ENCODE measurements around the gene VASN.
"Not testable (repeated sequence)": the region's sequence is repeated elsewhere in the genome, so short reads cannot be mapped to it uniquely, and the experiment has no call there.

VASN gene

DNA sequence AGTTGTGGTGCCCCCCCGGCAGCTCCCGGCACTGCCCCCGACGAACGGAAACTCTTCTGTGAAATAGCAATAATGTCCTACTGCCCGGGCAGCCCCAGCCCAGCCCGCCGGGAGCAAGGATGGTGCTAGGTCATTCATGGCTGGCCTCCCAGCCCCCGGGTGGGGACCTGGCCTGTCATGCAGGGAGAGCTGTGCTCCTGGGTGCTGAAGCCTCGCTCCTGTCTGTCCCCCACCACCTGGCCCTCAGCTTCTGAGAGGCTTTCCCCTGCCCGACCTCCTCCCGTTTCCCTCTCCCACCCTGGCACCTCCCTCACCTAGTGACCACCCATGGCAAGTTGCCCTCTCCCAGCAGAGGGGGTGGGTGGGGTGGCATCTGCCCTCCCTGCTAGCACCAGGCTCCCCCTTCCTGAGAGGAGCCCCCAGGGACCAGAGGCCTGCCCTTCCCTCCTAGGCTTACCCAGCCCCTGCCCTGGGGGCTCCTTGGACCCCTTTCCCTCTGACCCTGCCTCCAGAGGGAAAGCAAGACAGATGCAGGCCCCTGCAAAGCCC is 34.0 kb upstream of the VASN start:
- no peak for DNase-seq

DNA sequence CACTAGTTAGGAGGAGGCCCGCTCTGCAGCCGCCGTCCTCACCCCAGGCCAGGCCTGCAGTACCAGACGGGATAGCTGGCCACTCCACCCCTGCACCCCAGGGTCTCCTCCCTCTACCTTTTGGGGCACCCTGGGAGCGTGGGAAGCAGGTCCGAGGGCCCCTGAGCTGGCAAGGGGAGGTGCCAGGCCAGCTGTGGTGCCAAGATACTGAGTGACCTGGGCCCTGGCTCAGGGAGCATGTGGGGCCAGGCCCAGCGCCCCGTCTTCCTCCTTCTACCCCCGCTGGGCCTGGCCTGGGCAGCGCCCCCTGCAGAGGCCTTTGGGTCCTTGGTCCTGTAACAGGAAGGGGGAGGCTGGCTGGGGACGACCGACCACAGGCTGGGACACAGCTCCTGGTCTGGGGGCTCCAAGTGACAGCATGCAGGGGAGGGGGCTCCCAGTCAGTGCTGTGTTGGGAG is 33.5 kb upstream of the VASN start:
- no peak for DNase-seq

DNA sequence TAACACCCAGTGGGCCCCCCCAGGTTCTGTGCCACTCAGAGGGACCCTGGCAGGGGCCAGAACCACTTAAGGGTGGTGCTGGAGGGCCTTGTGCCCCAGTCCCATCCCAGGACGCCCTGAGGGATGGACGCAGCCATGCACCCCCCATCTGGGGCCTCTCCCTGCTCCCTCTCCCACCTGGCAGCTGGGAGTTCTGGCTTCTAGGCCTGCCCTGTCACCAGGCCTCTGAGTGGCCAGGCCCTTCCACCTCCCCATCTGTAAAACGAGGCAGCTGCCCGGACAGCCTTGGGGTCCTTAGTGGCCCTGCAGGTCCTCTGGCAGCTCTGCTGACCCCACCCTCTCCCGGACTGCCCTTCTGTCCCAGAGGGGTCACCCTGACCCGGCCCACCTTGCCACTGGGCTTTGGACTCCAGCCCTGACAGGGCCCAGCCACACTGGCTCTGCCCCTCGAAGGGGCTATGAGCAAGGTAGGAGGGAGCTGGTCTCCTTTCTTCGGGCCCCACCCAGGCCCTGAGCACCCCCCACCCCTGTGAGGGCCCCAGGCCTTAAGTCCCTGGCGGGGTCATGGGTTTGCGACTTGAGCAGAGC is 32.8 kb upstream of the VASN start:
- no peak for DNase-seq

DNA sequence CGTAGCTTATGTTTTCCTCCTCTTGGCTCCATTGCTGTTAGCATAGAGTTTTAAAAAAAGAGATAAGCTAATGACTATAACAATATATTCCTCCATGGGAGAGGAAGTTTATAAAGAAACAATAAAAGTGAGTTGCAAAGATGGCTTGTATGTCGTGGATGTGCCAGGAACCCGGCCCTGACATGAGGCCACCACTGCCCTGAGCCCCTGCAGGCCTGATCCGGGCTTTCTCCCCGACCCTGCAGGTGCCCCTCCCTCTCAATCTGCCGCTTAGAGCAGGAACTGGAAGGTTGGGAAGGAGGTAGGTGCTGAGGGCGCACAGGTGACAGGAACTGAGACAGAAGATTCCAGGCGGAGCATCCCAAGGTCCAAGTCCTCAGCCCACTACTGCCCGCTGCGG is 32.2 kb upstream of the VASN start:
- DNase-seq: no peak

GRCh38 chr16:4339909-4340308 is 31.7 kb upstream of the VASN start:
- DNase-seq: no peak

GRCh38 chr16:4340443-4340842 is 31.2 kb upstream of the VASN start:
- no peak for DNase-seq

GRCh38 chr16:4341250-4341649 is 30.4 kb upstream of the VASN start:
- DNase-seq: no peak

DNA sequence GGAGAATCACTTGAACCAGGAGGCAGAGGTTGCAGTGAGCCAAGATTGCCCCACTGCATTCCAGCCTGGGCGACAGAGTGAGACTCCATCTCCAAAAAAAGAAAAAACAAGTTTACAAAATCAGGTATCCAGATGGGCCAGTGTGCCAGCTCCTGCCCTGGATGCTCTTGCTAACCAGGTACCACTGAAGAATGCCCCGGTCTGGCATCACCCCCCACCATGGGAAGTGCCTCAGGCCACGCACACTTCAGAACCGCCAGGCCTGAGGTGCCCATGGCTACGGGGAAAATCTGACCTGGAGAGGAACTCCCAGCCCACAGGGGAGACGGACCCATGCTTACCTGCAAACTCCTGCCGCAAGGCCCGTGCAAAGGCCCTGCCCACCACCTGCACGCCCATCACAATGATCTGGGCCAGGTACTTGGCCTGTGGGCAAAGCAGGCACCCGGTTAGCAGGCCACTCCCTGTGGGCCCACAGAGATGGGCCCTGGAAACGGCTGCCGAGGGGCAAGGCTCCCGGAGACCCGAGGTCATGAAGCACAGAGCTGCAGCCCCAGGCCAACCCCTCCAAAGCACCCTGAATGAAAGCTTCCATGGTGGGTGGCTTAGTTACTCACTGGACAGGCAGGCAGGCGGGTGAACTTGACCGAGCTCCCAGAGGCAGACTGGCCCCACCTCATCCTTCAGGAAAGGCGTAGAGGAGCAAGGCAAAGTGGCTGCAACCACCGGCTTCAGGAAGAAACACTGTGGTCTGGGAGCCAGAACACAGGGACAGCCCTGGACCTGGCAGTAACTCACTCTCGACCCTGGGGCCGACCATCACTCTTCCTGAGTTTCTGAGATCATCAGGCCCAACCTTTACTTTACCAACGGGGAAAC is 28.5 kb upstream of the VASN start:
- no peak for DNase-seq

GRCh38 chr16:4344300-4344982 is 27.2 kb upstream of the VASN start:
- DNase-seq: not testable (repeated sequence)

- DNase-seq: peak in 1 of 2 experiments; percentile 27
Observed at GRCh38 chr16:4344983-4345835, 26.4 kb upstream of the VASN start.

GRCh38 chr16:4345836-4346781 is 25.5 kb upstream of the VASN start:
- DNase-seq: no peak

DNA sequence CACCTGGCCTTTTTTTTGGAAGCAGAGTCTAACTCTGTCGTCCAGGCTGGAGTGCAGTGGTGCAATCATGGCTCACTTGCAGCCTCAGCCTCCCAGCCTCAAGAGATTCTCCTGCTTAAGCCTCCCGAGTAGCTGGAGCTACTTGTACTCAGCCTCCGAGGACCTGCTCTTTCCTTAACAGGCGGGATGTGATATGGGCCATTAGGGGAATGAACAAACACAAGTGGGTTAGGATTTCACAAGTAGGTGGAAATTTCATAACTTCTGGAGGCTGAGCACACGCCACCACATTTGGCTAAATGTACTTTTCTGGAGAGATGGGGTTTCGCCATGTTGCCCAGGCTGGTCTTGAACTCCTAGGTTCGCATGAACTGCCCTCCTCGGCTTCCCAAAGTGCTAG is 24.6 kb upstream of the VASN start:
- no peak for DNase-seq

- no peak for DNase-seq
Observed at GRCh38 chr16:4347765-4348509, 23.7 kb upstream of the VASN start.

- no peak for DNase-seq
Observed at GRCh38 chr16:4349332-4349731, 22.3 kb upstream of the VASN start.

DNA sequence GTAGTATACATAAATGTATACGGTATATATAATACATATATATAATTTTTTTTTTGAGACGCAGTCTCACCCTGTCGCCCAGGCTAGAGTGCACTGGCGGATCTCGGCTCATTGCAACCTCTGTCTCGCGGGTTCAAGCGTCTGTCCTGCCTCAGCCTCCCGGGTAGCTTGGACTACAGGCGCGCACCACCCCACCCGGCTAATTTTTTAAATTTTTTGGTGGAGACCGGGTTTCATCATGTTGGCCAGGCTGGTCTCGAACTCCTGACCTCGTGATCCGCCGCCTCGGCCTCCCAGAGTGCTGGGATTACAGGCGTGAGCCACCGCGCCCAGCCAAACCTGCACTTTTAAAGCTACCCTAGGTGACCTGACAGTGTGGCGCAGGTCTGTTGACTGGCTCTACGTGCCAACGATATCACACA is 21.3 kb upstream of the VASN start:
- DNase-seq: no peak

DNA sequence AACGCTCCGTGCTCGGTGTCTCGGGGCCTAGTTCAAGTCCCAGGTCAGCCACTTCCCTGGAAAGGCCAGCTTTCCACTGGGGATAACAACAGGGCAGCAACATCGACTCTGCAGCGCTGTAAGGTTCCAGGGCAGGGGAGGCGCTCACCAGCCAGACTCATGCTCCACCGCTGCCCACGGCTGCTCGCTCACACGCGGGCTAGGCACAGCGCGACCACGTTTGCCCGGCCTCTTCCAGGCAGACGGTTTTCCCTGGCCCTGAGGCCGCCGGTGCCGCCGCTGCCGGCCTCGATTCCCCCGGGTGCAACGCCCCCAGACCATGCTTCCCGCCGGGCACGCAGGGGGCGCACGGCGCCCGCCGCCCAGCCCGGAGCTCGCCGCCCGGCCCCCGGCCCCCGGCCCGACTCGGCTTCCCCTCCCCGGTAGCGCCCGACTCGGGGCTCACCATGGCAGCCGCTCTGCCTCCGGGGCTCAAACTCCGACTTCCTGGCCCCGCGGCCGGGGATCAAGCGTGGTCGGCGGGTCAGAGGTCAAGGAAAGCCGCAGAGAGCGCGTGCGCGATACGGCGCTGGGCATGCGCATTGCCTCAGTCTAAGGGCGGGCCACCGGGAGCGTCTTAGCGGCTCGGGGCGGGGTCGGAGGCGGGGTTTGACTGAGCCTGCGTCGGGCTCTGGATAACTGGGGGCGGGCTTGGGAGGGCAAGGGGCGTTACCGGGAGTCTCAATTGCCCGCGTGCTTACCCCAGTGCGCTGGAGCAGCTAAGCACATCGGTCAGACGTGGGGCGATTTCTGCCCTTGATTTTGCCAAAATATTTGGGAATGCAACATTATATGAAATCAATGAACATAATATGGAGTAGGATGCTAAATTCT is 20.6 kb upstream of the VASN start, which contains the start of gene PAM16:
TSS of gene PAM16 (minus strand) at position 535 of the 873 bp plus-strand sequence. CDS start at position 448, 87 bp downstream.
- DNase-seq: peak; percentile 78 to 88

- DNase-seq: no peak
Observed at GRCh38 chr16:4351880-4352279, 19.8 kb upstream of the VASN start.

DNA sequence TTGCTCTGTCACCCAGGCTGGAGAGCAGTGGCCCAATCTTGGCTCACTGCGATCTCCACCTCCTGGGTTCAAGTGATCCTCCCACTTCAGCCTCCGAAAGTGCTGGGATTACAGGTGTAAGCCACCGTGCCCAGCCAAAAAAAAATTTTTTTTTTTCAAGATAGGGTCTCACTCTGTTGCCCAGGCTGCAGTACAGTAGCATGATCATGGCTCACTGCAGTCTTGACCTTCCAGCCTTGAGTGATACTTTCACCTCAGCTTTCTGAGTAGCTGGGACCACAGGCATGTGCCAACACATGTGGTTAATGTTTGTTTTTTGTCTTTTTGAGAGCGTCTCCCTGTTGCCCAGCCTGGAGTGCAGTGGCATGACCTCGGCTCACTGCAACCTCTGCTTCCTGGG is 18.8 kb upstream of the VASN start:
- DNase-seq: no peak

- no peak for DNase-seq
Observed at GRCh38 chr16:4353675-4354074, 18.0 kb upstream of the VASN start.
